H1 (cell line): ENCODE data around the gene OAT.

ENCODE experiments used
- EP300 ChIP-seq, 2 experiments: IDR thresholded peaks; 1 replicate in 1 of 2; 2 replicates in 1 of 2; pipeline ENCODE4 v1.6.1; 2011 to 2012; ENCODE audit warnings: low read depth in 2 of 2, low read length in 2 of 2, mild to moderate bottlenecking in 2 of 2, borderline replicate concordance in 1 of 2, inconsistent platforms in 1 of 2, moderate library complexity in 1 of 2
- KDM5A ChIP-seq: fragments of 200-600 bp; IDR thresholded peaks from 2 replicates; pipeline ENCODE4 v1.7.1; 2012; ENCODE audit warnings: mild to moderate bottlenecking, low read length, inconsistent platforms, mixed read lengths
- POLR2A ChIP-seq, 2 experiments: IDR thresholded peaks; 1 replicate in 1 of 2; 2 replicates in 1 of 2; pipeline ENCODE4 v1.6.1; 2011; ENCODE audit warnings: low read depth in 2 of 2, low read length in 2 of 2, mild to moderate bottlenecking in 2 of 2; ENCODE audit errors: control extremely low read depth in 1 of 2
- POLR2AphosphoS5 ChIP-seq: IDR thresholded peaks from 2 replicates; pipeline ENCODE4 v1.6.1; 2011; ENCODE audit warnings: low read depth, low read length
- RFX5 ChIP-seq: IDR thresholded peaks from 2 replicates; pipeline ENCODE4 v1.6.1; 2011; ENCODE audit warnings: low read depth, low read length, improper control_type of control experiment, borderline replicate concordance
- TAF1 ChIP-seq: IDR thresholded peaks from 2 replicates; pipeline ENCODE4 v1.6.1; 2011; ENCODE audit warnings: mild to moderate bottlenecking, low read depth, low read length
- ZNF274 ChIP-seq: IDR thresholded peaks from 2 replicates; pipeline ENCODE4 v1.7.0; 2012; ENCODE audit warnings: low read length, borderline replicate concordance; ENCODE audit errors: extremely low read depth
- TF ChIP-seq, protein P1 (sequence below), 3 experiments: IDR thresholded peaks; 1 replicate in 2 of 3; 2 replicates in 1 of 3; pipeline versions ENCODE4 v1.5.1 to v1.6.1; 2011; ENCODE audit warnings: low read length in 3 of 3, mild to moderate bottlenecking in 3 of 3, inconsistent platforms in 2 of 3, low read depth in 1 of 3, moderate library complexity in 1 of 3; ENCODE audit not compliant: insufficient read depth in 1 of 3; ENCODE audit errors: control extremely low read depth in 1 of 3
- TF ChIP-seq, protein P2 (sequence below): IDR thresholded peaks from 2 replicates; pipeline ENCODE4 v1.6.1; 2012; ENCODE audit warnings: inconsistent platforms

DNA sequence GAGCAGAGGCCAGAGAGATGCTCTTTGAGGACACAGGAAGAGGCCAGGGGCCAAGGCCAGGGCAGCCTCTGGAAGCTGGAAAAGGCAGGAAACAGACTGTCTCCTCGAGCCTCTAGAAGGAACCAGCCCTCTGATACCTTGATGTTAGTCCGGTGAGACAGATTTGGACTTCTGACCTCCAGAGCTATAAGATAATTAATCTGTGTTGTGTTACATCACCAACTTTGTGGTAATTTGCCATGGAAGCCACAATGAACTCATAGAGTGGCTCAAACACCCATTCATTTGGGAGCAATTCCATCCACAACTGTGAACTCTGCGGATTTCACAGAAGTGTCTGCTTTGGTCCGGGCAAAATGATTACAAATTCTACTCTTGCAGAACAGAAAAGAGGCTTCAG is 48.7 kb downstream of the OAT start:
- no peak for TF ChIP-seq EP300 (IDR thresholded peaks at IDR 0.05; ENCODE audit: borderline replicate concordance in 1 of 2, low read depth in 2 of 2, low read length in 2 of 2)
- TF ChIP-seq, protein P1, sequence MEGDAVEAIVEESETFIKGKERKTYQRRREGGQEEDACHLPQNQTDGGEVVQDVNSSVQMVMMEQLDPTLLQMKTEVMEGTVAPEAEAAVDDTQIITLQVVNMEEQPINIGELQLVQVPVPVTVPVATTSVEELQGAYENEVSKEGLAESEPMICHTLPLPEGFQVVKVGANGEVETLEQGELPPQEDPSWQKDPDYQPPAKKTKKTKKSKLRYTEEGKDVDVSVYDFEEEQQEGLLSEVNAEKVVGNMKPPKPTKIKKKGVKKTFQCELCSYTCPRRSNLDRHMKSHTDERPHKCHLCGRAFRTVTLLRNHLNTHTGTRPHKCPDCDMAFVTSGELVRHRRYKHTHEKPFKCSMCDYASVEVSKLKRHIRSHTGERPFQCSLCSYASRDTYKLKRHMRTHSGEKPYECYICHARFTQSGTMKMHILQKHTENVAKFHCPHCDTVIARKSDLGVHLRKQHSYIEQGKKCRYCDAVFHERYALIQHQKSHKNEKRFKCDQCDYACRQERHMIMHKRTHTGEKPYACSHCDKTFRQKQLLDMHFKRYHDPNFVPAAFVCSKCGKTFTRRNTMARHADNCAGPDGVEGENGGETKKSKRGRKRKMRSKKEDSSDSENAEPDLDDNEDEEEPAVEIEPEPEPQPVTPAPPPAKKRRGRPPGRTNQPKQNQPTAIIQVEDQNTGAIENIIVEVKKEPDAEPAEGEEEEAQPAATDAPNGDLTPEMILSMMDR (IDR thresholded peaks at IDR 0.05; ENCODE audit: control extremely low read depth in 1 of 3, insufficient read depth in 1 of 3, low read depth in 1 of 3, low read length in 3 of 3) = no peak
- TF ChIP-seq RFX5 = no peak
- TF ChIP-seq KDM5A = no peak
- no peak for TF ChIP-seq ZNF274
- no peak for TF ChIP-seq POLR2AphosphoS5
- TF ChIP-seq, protein P2, sequence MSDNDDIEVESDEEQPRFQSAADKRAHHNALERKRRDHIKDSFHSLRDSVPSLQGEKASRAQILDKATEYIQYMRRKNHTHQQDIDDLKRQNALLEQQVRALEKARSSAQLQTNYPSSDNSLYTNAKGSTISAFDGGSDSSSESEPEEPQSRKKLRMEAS = no peak
- no peak for TF ChIP-seq POLR2A (IDR thresholded peaks at IDR 0.05; ENCODE audit: control extremely low read depth in 1 of 2, low read depth in 2 of 2, low read length in 2 of 2)
- TF ChIP-seq TAF1 = no peak
